ENCODE results near the gene TEX36.

The TEX36 gene

GRCh38 chr10:125711110-125711750, 28.3 kb upstream of the TEX36 start:
- DNase-seq (ENCODE audit: extremely low read depth, low read depth), result no peak
- no peak for TF ChIP-seq CTCF (IDR thresholded peaks at IDR 0.05; ENCODE audit: low read depth, low read length)

GRCh38 chr10:125709553-125710474, 26.9 kb upstream of the TEX36 start:
- no peak for DNase-seq (ENCODE audit: extremely low read depth, low read depth)
- TF ChIP-seq CTCF (IDR thresholded peaks at IDR 0.05; ENCODE audit: low read depth, low read length), result no peak

GRCh38 chr10:125708971-125709503, 26.1 kb upstream of the TEX36 start:
- no peak for TF ChIP-seq CTCF (IDR thresholded peaks at IDR 0.05; ENCODE audit: low read depth, low read length)
- DNase-seq (ENCODE audit: extremely low read depth, low read depth), result no peak

GRCh38 chr10:125707541-125708468, 24.8 kb upstream of the TEX36 start:
- no peak for DNase-seq (ENCODE audit: extremely low read depth, low read depth)
- no peak for TF ChIP-seq CTCF (IDR thresholded peaks at IDR 0.05; ENCODE audit: low read depth, low read length)

- TF ChIP-seq CTCF (IDR thresholded peaks at IDR 0.05; ENCODE audit: low read depth, low read length), result peak; percentile 42
- no peak for DNase-seq (ENCODE audit: extremely low read depth, low read depth)
Observed at GRCh38 chr10:125700355-125700911, 17.5 kb upstream of the TEX36 start.

- no peak for TF ChIP-seq CTCF (IDR thresholded peaks at IDR 0.05; ENCODE audit: low read depth, low read length)
Observed at GRCh38 chr10:125699562-125700143, 16.7 kb upstream of the TEX36 start.

More at GRCh38 chr10:125699562-125700143, 16.7 kb upstream of the TEX36 start:
- no peak for DNase-seq (ENCODE audit: extremely low read depth, low read depth)

All from AG09319 (cell line).